Left lung (tissue), 10 donors: ENCODE measurements around the gene PAK4. TPM values are rescaled to one million over a fixed set of nuclear protein-coding genes. Genes with fewer than 3 reads are reported as not detected.
A peak's percentile ranks its signal among the peaks of the same experiment; 100 is the strongest.

Experiments used
- ATAC-seq: fragments of 200-7000 bp; cut with Tn5 transposase; one replicate; pipeline ENCODE4 v1.9.1; 2020; ENCODE audit warnings: moderate library complexity
- DNase-seq, 4 donors: peaks; one replicate each; pipeline ENCODE4 v3.0.0-alpha.2; 2013 to 2020
- H3K27ac ChIP-seq, 2 donors: fragments of 200-600 bp; sonication (generic) in 1 of 2; one replicate each; pipeline versions ENCODE4 v1.5.0 to v1.8.0; 2020 to 2021
- H3K27me3 ChIP-seq, 2 donors: fragments of 200-600 bp; sonication (generic) in 1 of 2; one replicate each; pipeline versions ENCODE4 v1.5.0 to v1.8.0; 2020 to 2021
- H3K36me3 ChIP-seq, 2 donors: fragments of 200-600 bp; sonication (generic) in 1 of 2; one replicate each; pipeline versions ENCODE4 v1.5.0 to v1.8.0; 2020 to 2021
- H3K4me1 ChIP-seq, 2 donors: fragments of 200-600 bp; one replicate each; pipeline ENCODE4 v1.8.0; 2021
- H3K4me3 ChIP-seq, 2 donors: fragments of 200-600 bp; sonication (generic) in 1 of 2; one replicate each; pipeline versions ENCODE4 v1.5.0 to v1.8.0; 2020 to 2021; ENCODE audit warnings: mild to moderate bottlenecking in 1 of 2
- H3K9me3 ChIP-seq, 2 donors: fragments of 200-600 bp; sonication (generic) in 1 of 2; one replicate each; pipeline versions ENCODE4 v1.5.0 to v1.8.0; 2020 to 2021
- intact Hi-C, 2 donors: fragments of 100-400 bp; cut with DNase I; formaldehyde crosslinking; loops; one replicate each; pipeline versions ENCODE4 v1.11.2 to v1.14.2; 2022
- polyA plus RNA-seq, 6 donors: library from polyadenylated mRNA; unstranded; fragments of 120-200 nt; gene quantifications; one replicate each; pipeline ENCODE4 v1.2.1, GENCODE V29; 2013; ENCODE audit not compliant: insufficient read length in 6 of 6
- total RNA-seq, 2 donors: library from RNA; stranded (reverse); fragmentation: NEBNext Ultra II Directional; extraction: Animal tissue kit (Norgen Biotek cat#: 25700); gene quantifications; one replicate each; pipeline ENCODE4 v1.2.1, GENCODE V29; 2021
- TF ChIP-seq, protein P1 (sequence below), 2 donors: fragments of 200-600 bp; sonication (generic) in 1 of 2; IDR thresholded peaks; one replicate each; pipeline versions ENCODE4 v1.5.0 to v1.8.0; 2021; ENCODE audit warnings: antibody characterized with exemption in 2 of 2
- donor health status: DM: no; HTN: yes; CAD: no.
- donor health status: DM: no; HTN: no; CAD: no.

Gene PAK4
- total and polyA plus RNA-seq, 8 donors = 40.9 to 62.3 (median 50.0) TPM

- TF ChIP-seq, protein P1, sequence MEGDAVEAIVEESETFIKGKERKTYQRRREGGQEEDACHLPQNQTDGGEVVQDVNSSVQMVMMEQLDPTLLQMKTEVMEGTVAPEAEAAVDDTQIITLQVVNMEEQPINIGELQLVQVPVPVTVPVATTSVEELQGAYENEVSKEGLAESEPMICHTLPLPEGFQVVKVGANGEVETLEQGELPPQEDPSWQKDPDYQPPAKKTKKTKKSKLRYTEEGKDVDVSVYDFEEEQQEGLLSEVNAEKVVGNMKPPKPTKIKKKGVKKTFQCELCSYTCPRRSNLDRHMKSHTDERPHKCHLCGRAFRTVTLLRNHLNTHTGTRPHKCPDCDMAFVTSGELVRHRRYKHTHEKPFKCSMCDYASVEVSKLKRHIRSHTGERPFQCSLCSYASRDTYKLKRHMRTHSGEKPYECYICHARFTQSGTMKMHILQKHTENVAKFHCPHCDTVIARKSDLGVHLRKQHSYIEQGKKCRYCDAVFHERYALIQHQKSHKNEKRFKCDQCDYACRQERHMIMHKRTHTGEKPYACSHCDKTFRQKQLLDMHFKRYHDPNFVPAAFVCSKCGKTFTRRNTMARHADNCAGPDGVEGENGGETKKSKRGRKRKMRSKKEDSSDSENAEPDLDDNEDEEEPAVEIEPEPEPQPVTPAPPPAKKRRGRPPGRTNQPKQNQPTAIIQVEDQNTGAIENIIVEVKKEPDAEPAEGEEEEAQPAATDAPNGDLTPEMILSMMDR (IDR thresholded peaks at IDR 0.05) = no peak
- peaks cover 14 to 69% of the 10 kb centered on the region in 2 donors for H3K4me1 ChIP-seq
- no peaks in the 10 kb centered on the region for H3K27me3 ChIP-seq
- no peak overlapping the region for H3K4me3 ChIP-seq
- no peaks in the 10 kb centered on the region for H3K9me3 ChIP-seq
- ATAC-seq (no peak), DNase-seq (peak in 1 of 4 donors; percentile 54)
- no peak overlapping the region for H3K27ac ChIP-seq
- no peaks in the 10 kb centered on the region for H3K36me3 ChIP-seq
- intact Hi-C loops = no loop called here
Observed at GRCh38 chr19:39162441-39163043, 37.0 kb downstream of the PAK4 start.

GRCh38 chr19:39163621-39164020 is 38.0 kb downstream of the PAK4 start:
- Histone ChIP-seq H3K9me3 (no peaks in the 10 kb centered on the region), H3K4me3 (no peak overlapping the region), H3K27me3 (no peaks in the 10 kb centered on the region), H3K4me1 (peaks cover 11 to 67% of the 10 kb centered on the region in 2 donors), H3K36me3 (no peaks in the 10 kb centered on the region), H3K27ac (no peak overlapping the region)
- ATAC-seq = no peak
- intact Hi-C loops = no loop called here
- TF ChIP-seq, protein P1 (IDR thresholded peaks at IDR 0.05) = no peak
- DNase-seq = peak in 1 of 4 donors; percentile 26

GRCh38 chr19:39164289-39164688 is 38.7 kb downstream of the PAK4 start:
- Histone ChIP-seq H3K27me3 (no peaks in the 10 kb centered on the region), H3K27ac (peak overlapping the region in 1 of 2 donors; percentile 48), H3K4me1 (peaks cover 11 to 62% of the 10 kb centered on the region in 2 donors), H3K36me3 (peaks cover 0 to 1% of the 10 kb centered on the region in 2 donors), H3K4me3 (no peak overlapping the region), H3K9me3 (no peaks in the 10 kb centered on the region)
- peak in 1 of 4 donors; percentile 34 for DNase-seq
- intact Hi-C loops = no loop called here
- no peak for ATAC-seq
- TF ChIP-seq, protein P1 (IDR thresholded peaks at IDR 0.05) = no peak

GRCh38 chr19:39165857-39166256 is 40.3 kb downstream of the PAK4 start:
- H3K9me3 ChIP-seq = no peaks in the 10 kb centered on the region
- DNase-seq (peak in 1 of 4 donors; percentile 19), ATAC-seq (no peak)
- H3K4me3 ChIP-seq = no peak overlapping the region
- H3K27me3 ChIP-seq = no peaks in the 10 kb centered on the region
- peaks cover 0 to 17% of the 10 kb centered on the region in 2 donors for H3K36me3 ChIP-seq
- H3K27ac ChIP-seq = peak overlapping the region in 1 of 2 donors; percentile 75
- TF ChIP-seq, protein P1 (IDR thresholded peaks at IDR 0.05) = no peak
- intact Hi-C loops = no loop called here
- peaks cover 1 to 46% of the 10 kb centered on the region in 2 donors for H3K4me1 ChIP-seq

DNA sequence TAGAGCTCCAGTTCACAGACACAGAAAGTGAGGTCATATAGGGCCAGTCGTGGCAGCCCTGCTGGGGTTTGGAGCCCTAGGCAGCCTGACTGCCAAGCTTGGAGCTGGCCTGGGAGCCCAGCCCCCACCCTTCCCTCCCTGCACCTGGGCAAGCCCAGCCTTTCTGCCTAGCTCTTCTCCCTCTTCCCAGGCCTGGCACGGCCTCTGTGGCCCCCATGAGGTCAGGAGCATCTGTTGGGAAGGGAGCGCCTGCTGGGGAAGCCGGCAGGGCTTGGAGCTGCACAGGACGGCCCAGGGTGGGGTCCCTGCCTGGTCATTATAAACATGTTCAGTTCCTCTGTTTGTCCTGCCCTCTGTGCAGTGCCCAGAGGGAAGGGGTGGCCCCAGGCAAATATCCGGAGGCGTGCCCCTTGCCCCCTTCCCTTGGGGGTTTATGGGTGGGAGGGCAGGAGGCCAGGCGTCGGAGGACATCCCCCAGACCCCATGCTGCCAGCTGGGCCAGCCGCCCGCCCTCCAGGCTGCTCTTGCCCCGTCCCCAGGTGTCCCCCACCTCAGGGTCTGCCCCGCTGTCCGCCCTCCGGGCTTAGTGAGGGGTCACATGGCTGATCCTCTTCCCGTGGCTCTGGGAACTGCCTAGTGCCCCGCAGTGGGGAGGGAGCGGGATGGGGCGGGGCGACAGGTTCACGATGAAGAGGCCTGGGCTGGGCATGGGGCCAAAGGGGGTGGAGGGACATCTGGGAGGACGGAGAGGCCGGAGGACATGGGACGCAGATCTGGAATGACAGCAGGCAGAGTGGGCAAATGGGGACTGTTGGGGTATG is 41.2 kb downstream of the PAK4 start:
- TF ChIP-seq, protein P1 (IDR thresholded peaks at IDR 0.05) = no peak
- H3K36me3 ChIP-seq = peaks cover 0 to 25% of the 10 kb centered on the region in 2 donors
- no peaks in the 10 kb centered on the region for H3K9me3 ChIP-seq
- peaks cover 0 to 38% of the 10 kb centered on the region in 2 donors for H3K4me1 ChIP-seq
- peak overlapping the region in 1 of 2 donors; percentile 27 for H3K4me3 ChIP-seq
- DNase-seq (peak; percentile 63 to 93 (median 87)), ATAC-seq (peak; percentile 87)
- H3K27ac ChIP-seq = peak overlapping the region; percentile 75
- intact Hi-C loops = no loop called here
- no peaks in the 10 kb centered on the region for H3K27me3 ChIP-seq
